ENCODE results near the gene RAB37.

RAB37 gene

GRCh38 chr17:74764751-74765286 is 27.8 kb downstream of the RAB37 start:
- no peak for DNase-seq

GRCh38 chr17:74766413-74766812 is 29.4 kb downstream of the RAB37 start:
- DNase-seq = no peak

- no peak for DNase-seq
These were observed 30.1 kb downstream of the RAB37 start for GRCh38 chr17:74767111-74767516.

GRCh38 chr17:74768069-74768762 is 31.2 kb downstream of the RAB37 start:
- DNase-seq = no peak

GRCh38 chr17:74768763-74769114 is 31.7 kb downstream of the RAB37 start:
- no peak for DNase-seq

DNA sequence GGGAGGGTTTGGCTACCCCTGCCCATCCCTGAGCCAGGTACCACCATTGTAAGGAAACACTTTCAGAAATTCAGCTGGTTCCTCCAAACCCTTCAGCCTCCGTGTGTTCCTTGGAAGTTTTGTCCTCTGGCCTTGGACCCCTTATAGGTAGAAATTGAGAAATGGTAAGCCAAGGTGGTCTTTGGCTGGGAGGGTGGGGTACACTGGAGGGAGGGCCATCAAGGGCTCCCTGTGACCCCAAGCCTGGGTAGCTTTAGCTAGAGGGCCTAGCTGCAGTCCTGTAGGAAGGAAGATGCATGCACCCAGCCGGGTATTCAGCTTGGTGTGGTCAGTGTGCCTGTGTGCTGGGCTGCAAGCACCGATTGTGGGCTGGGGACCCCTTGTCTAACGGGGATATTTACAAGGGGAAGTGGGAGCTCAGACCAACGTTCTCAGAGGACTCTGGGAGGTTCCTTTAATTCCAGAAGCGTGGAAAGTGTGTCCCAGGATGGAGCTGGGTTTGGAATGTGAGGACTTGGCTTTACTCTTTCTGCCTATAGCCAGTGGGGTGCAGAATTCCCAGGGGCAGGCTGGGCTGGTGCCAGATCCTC is 32.3 kb downstream of the RAB37 start:
- DNase-seq = no peak

GRCh38 chr17:74769856-74770497 is 32.9 kb downstream of the RAB37 start:
- DNase-seq = no peak

GRCh38 chr17:74770498-74771318 is 33.7 kb downstream of the RAB37 start:
- peak in 1 of 2 donors; percentile 24 for DNase-seq

- no peak for DNase-seq
These were observed 34.4 kb downstream of the RAB37 start for GRCh38 chr17:74771319-74771914.

DNA sequence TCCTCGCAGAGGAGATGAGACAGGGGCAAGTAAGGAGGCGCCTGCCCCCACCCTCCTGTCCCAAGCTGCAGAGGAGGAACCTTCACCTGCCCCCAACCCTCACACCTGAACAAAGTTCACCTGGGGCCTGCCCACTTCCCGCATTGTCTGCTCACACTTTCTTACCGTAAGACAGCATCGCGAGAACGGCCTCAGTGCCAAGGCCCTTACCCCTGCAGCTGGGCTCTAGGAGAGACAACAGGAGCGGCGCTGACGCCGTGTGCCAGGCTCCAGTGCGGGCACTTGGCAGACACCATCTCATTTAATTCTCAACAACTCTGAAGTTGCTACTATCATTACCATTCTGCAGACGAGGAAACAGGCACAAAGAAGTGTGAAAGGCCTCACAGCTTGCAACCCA is 35.0 kb downstream of the RAB37 start:
- DNase-seq = no peak

- DNase-seq = no peak
These were observed 36.4 kb downstream of the RAB37 start for GRCh38 chr17:74773414-74773813.

GRCh38 chr17:74773871-74774286 is 36.8 kb downstream of the RAB37 start:
- no peak for DNase-seq

DNA sequence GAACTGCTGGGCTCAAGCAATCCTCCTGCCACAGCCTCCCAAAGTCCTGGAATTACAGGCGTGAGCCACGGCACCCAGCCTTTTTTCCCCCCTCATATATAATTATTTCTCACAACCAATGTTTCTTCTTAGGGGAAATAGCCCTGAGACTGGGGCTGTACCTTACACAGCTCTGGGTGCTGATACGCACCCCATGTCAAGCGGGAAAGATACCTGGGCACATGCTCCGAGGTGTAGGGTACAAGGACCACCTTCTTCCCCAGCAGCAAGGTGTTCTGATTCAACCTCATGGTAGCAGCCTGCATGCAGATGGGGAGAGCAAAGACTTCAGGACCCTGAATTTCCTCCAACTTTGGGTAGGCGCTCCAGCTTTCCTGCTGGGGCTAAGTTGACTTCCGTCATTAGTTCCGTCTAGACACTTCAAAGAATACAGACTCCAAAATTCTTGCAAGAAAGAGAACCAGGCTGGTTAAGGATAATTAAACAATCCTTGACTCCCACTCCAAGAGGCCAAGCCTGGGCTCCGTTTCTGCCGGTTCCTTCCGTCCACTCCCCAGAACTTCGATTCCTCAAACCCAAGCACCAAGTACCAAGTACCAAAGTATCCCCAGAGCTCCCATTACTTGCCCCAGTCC is 38.5 kb downstream of the RAB37 start:
- no peak for DNase-seq

DNA sequence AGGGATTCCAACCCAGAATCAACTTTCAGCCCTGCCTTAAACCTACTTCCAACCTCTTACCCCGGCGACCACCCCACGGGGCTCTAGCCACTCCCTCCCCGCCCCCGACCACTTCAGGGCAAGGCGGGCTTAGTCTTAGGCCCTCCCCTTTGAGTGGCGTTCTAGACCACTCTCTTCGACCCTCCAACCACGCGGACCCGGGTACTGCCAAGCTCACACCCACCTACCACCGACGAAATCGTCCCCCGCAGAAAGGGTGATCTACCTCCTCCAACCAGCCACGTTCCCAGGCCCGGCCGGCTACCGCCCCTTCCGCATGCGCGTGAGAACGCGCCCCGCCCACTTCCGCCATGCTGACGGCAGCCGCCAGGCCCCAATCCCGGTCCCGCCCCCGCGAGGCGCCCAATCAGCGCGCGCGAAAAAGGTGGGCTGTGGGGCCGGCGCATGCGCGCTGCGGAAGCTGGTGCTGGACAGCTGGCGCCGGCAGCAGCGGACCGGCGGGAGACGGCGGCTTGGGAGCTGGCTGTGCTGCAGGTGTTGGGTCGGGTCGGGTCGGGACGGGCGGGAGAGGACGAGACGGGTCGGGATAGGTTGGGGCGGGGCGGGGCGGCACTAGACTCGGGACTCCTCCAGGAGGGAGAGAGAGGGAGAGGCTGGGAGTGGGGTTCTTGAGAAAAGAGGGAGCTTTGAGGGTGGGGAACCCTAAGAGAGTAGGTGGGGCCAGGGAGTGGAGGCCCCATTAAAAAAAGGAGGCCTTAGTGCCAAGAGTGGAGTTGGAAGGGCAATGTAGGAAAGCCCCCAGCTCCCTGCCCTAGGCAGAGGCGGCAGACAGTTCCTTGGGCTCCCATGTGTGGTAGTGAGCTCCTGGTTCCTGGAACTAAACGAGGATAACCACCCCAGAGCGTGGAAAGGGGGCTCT is 39.2 kb downstream of the RAB37 start, which contains the start of gene NAT9:
NAT9 (minus strand) TSS at position 302 of the 919 bp plus-strand sequence. CDS start 647 bp downstream, outside the sequence.
- peak; percentile 89 to 93 for DNase-seq

DNA sequence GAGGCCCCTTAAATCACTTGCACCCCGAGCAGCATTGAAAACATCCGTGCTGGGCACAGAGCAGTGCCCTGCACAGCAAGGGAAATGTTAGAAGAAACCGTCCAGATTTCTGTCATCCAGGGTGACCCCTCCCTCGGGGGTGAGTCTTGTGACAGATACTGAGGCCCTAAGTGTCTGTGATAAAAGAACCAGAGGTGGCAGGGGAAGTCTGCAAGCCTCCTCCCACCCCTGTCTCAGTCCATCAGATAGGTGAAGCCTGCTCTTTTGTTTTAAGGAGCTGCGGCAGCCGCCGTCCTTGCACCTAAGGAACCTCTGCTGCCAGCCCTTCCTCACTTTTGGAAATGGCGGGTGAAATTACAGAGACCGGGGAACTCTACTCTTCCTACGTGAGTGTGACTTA is 39.9 kb downstream of the RAB37 start:
- DNase-seq = no peak

DNA sequence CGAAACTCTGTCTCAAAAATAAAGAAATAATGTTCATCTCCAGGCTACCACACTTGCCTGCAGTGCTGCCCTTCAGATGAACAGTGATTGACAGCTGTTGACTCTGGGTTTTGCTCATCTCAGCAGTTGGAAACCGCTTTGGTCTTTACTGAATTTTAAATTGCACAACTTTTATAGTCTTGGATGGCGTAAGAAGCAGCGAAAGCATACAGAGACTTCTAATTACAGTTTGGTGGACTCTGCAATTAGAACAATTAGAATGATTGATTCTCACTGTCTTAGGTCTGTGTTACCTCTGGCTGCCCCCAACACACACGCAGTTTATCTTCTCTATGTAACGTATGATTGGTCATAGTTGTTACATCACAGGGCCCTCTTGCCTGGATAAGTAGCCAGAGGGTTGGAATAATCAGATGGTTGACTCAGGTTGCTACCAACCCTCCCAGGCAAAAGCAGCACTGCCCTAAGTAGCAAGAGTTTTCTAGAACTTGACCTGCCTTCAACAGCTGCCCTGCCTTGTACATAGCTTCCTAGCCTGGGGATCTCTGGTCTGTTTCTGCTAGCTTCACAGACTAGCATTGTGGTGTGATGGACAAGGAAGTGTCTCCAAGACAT is 41.0 kb downstream of the RAB37 start:
- no peak for DNase-seq

DNA sequence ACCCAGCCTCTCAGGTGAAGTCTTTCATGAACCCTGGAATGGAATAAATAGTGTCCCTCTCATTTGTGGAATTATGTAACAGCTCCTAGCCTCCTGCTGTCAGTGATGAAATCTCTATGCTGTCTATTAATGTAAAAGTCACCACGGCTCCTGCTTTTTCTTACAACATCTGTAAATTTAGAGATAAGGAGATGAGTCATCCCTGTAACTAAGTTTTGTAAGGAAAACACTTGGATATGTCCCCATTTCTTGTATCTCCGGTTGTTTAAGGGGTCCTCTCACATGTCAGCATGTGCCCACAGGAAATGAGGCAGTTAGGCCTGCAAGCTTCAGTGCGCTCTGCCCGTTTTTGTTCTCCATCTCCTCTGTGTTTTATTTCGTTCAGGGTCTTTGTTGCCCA is 41.9 kb downstream of the RAB37 start:
- no peak for DNase-seq

DNA sequence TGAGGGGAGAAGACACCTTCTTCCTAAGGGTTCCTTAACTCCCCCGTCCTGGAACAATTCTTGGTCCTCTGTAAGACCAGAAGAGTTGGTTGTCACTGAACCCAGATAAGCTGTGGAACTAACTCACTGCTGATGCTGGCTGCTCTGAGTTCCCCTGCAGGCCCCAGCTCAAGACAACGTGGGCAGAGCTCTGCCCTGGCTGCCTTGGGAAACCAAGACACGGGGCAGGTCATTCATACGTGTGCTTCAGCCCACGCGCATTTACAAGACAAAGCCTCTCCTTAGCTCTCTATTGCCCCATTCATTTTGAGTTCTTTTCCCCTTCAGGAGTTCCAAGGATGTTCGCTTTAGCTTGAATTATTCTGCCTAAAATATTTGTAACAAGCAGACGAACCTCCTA is 42.4 kb downstream of the RAB37 start:
- DNase-seq = no peak

- peak; percentile 61 to 100 for DNase-seq
These were observed 42.9 kb downstream of the RAB37 start for GRCh38 chr17:74779948-74780400.

- DNase-seq = no peak
These were observed 43.6 kb downstream of the RAB37 start for GRCh38 chr17:74780443-74781238.

Data from bone marrow (tissue), 2 donors.